Tibial nerve (tissue), 4 donors: ENCODE data around the gene IL16. TPM values are rescaled to one million over a fixed set of nuclear protein-coding genes. Genes with fewer than 3 reads are reported as not detected.
A peak's percentile ranks its signal among the peaks of the same experiment; 100 is the strongest.

ENCODE experiments used
- DNase-seq, 2 donors: peaks; one replicate each; pipeline ENCODE4 v3.0.0-alpha.2; 2019; ENCODE audit warnings: low spot score in 2 of 2
- H3K27ac ChIP-seq, 4 donors: fragments of 200-600 bp; sonication (generic) in 3 of 4; one replicate each; pipeline ENCODE4 v1.5.1; 2017 to 2019; ENCODE audit warnings: mild to moderate bottlenecking in 1 of 4
- H3K27me3 ChIP-seq, 2 donors: fragments of 200-600 bp; sonication (generic) in 1 of 2; one replicate each; pipeline versions ENCODE4 v1.5.1 to v1.6.0; 2017 to 2019
- H3K36me3 ChIP-seq, 3 donors: fragments of 200-600 bp; sonication (generic); one replicate each; pipeline ENCODE4 v1.5.1; 2018 to 2019
- H3K4me1 ChIP-seq, 4 donors: fragments of 200-600 bp; sonication (generic) in 3 of 4; one replicate each; pipeline ENCODE4 v1.5.1; 2017 to 2019
- H3K4me3 ChIP-seq, 4 donors: fragments of 200-600 bp; sonication (generic) in 3 of 4; one replicate each; pipeline ENCODE4 v1.5.1; 2017 to 2019; ENCODE audit warnings: mild to moderate bottlenecking in 1 of 4, moderate library complexity in 1 of 4
- H3K9me3 ChIP-seq, 4 donors: fragments of 200-600 bp; sonication (generic) in 3 of 4; one replicate each; pipeline ENCODE4 v1.5.1; 2017 to 2019
- EP300 ChIP-seq, 2 donors: sonication (generic); formaldehyde crosslinking; IDR thresholded peaks; one replicate each; pipeline ENCODE4 v1.6.1; 2017; ENCODE audit warnings: antibody characterized with exemption in 2 of 2, mild to moderate bottlenecking in 1 of 2
- POLR2A ChIP-seq, 2 donors: fragments of 450-650 bp; IDR thresholded peaks; one replicate each; pipeline ENCODE4 v1.6.1; 2017; ENCODE audit warnings: antibody characterized with exemption in 2 of 2, mild to moderate bottlenecking in 2 of 2, moderate library complexity in 2 of 2
- WGBS, 2 donors: methylation state at CpG; one replicate each; pipeline ENCODE4 v1.1.5; 2018; 5-methylcytosine and 5-hydroxymethylcytosine counted together
- total RNA-seq, 4 donors: library from RNA; depleted of rRNA; stranded (reverse); fragments of >200 nt; gene quantifications; one replicate each; pipeline ENCODE4 v1.1.0, GENCODE V29; 2016
- TF ChIP-seq, protein P1 (sequence below), 5 experiments: fragments of 200-600 bp in 3 of 5; fragments of 450-650 bp in 2 of 5; sonication (generic) in 3 of 5; IDR thresholded peaks; one replicate each; pipeline ENCODE4 v1.5.1; 2016 to 2019; ENCODE audit warnings: antibody characterized with exemption in 5 of 5, mild to moderate bottlenecking in 3 of 5, moderate library complexity in 2 of 5

Gene IL16
- total RNA-seq, 4 donors from 2014 or later: 69.3 to 80.2 (median 75.1) TPM

DNA sequence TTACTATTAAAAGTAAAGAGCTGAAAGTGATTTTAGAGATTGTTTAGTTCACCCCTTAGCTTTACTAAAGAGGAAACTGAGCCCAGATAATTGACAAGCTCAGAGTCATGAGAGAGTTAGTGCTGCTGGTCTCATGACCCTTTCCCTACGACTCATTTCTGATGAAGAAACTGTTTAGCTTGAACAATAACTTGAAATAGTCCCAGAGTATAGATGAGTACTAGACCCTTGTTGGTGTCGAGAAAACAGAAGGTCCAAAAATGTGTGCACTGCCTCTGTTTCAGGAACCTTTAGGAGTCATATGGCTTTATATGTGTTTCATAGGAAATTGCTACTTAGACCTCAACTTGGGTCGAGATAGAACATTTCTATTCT lies 58.2 kb downstream of the IL16 start:
- Histone ChIP-seq H3K27ac (peak overlapping the region in 2 of 4 donors; percentile 47 to 67), H3K4me1 (peaks cover 0 to 27% (median 3%) of the 10 kb centered on the region in 4 donors), H3K27me3 (no peaks in the 10 kb centered on the region), H3K36me3 (no peaks in the 10 kb centered on the region), H3K9me3 (peaks cover 0 to 3% (median 0%) of the 10 kb centered on the region in 4 donors), H3K4me3 (no peak overlapping the region)
- 73 to 78% methylated on average over 3 of the region's 3 CpGs for WGBS, 2 donors
- TF ChIP-seq POLR2A (IDR thresholded peaks at IDR 0.05) (no peak), EP300 (IDR thresholded peaks at IDR 0.05) (no peak)
- TF ChIP-seq, protein P1, sequence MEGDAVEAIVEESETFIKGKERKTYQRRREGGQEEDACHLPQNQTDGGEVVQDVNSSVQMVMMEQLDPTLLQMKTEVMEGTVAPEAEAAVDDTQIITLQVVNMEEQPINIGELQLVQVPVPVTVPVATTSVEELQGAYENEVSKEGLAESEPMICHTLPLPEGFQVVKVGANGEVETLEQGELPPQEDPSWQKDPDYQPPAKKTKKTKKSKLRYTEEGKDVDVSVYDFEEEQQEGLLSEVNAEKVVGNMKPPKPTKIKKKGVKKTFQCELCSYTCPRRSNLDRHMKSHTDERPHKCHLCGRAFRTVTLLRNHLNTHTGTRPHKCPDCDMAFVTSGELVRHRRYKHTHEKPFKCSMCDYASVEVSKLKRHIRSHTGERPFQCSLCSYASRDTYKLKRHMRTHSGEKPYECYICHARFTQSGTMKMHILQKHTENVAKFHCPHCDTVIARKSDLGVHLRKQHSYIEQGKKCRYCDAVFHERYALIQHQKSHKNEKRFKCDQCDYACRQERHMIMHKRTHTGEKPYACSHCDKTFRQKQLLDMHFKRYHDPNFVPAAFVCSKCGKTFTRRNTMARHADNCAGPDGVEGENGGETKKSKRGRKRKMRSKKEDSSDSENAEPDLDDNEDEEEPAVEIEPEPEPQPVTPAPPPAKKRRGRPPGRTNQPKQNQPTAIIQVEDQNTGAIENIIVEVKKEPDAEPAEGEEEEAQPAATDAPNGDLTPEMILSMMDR (IDR thresholded peaks at IDR 0.05): no peak
- DNase-seq: no peak

DNA sequence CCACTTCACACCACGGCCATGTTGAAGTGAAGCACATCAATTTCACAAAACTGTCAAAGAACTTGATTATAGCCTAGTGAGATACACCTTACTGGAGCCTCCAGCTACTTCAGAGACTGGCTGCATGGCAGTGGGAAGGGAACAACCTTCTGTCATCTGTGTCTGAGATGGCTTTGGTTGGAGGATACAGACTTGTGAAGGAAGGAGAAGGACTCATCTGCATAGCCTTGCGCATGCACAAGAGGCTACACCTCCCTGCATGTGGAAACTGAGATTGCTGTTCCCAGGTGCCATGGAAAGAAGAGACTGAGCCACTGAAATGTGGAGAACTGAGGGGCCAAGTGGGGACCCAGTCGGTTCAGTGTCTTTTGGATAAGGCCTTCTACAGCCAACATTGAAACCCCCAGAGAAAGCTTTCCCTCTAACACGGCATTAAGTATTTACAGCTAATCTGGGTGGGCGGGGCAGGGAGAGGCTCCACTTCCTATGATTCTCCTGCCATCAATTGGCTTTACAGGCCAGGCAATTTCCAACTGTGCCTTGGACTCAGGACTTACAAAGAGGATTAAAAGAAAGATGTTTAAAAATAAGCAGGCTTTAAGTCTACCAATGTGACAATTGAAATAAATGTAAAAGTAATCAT lies 58.8 kb downstream of the IL16 start:
- 73 to 84% methylated on average over 5 of the region's 5 CpGs for WGBS, 2 donors

DNA sequence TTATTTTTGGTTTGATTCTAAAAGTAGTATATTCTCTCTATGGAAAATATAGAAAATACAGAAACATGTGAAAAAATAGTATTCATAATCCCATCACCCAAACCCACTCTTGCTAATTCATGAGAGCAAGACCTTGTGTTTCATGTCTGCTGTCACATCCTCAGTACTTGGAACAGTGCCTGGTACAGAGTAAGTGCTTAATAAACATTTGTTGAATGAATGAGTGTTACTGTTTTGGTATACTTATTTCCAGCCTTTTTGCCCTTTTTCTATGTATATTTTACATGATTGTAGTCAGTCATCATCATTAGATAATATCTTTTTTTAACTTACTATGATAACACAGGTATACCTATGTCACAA lies 59.3 kb downstream of the IL16 start:
- H3K4me1 ChIP-seq: peaks cover 0 to 27% (median 3%) of the 10 kb centered on the region in 4 donors
- peak overlapping the region in 1 of 4 donors; percentile 47 for H3K27ac ChIP-seq
- no peaks in the 10 kb centered on the region for H3K27me3 ChIP-seq
- no peak overlapping the region for H3K4me3 ChIP-seq
- no peak for DNase-seq
- no peaks in the 10 kb centered on the region for H3K9me3 ChIP-seq
- TF ChIP-seq EP300 (IDR thresholded peaks at IDR 0.05): no peak
- TF ChIP-seq, protein P1 (IDR thresholded peaks at IDR 0.05): no peak
- TF ChIP-seq POLR2A (IDR thresholded peaks at IDR 0.05): no peak
- H3K36me3 ChIP-seq: no peaks in the 10 kb centered on the region

More for the DNA sequence above, 58.8 kb downstream of the IL16 start:
- peaks cover 0 to 27% (median 3%) of the 10 kb centered on the region in 4 donors for H3K4me1 ChIP-seq
- no peaks in the 10 kb centered on the region for H3K9me3 ChIP-seq
- no peak overlapping the region for H3K4me3 ChIP-seq
- no peak for DNase-seq
- no peaks in the 10 kb centered on the region for H3K27me3 ChIP-seq
- TF ChIP-seq POLR2A (IDR thresholded peaks at IDR 0.05): no peak
- TF ChIP-seq, protein P1 (IDR thresholded peaks at IDR 0.05): no peak
- no peak for TF ChIP-seq EP300 (IDR thresholded peaks at IDR 0.05)
- H3K27ac ChIP-seq: peak overlapping the region in 2 of 4 donors; percentile 47 to 67
- H3K36me3 ChIP-seq: no peaks in the 10 kb centered on the region

DNA sequence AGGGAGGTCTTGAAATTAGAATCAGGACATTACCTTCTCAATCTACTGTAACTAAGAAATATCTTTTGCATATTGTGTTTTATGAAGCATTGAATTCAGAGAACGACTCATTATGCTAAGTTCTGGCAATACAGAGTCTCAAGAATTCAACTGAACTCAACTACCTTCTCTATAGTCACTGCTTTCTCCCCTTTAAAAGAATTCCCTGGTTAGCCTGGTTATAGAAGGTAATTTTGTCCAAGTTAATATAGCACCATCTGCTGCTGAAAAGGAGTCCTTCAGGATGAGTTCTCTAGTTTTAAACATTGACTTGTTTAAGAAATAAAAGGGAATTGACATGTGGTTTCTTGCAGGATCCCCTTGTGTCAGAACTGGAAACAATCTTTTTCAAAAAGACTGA lies 60.2 kb downstream of the IL16 start:
- no peaks in the 10 kb centered on the region for H3K9me3 ChIP-seq
- no peak for DNase-seq
- 34 to 45% methylated on average over 1 of the region's 1 CpG for WGBS, 2 donors
- H3K27ac ChIP-seq: peak overlapping the region in 1 of 4 donors; percentile 1
- no peaks in the 10 kb centered on the region for H3K27me3 ChIP-seq
- TF ChIP-seq POLR2A (IDR thresholded peaks at IDR 0.05) (no peak), EP300 (IDR thresholded peaks at IDR 0.05) (no peak)
- TF ChIP-seq, protein P1 (IDR thresholded peaks at IDR 0.05): peak; percentile 11 to 75 (median 52)
- no peak overlapping the region for H3K4me3 ChIP-seq
- no peaks in the 10 kb centered on the region for H3K36me3 ChIP-seq
- peaks cover 0 to 27% (median 3%) of the 10 kb centered on the region in 4 donors for H3K4me1 ChIP-seq

DNA sequence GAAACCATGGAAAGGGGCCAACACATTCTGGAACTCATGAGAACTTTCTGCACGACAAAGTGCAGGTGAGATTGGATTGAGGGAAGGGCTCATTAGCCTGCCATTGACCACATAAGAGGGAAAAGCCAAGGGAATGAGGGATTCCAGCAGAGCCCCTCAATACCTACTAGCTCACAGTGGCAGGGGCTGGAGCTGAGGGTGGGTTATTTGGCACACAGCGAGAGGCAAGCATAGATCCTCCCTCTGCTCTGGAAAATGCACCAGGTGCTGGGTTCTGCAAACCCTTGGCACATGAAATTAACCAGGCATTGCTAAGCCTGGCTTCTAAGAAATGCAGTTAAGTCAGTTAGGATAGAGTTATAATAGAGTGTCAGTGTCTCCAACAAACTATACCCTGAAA lies 60.8 kb downstream of the IL16 start:
- no peak for TF ChIP-seq POLR2A (IDR thresholded peaks at IDR 0.05)
- TF ChIP-seq, protein P1 (IDR thresholded peaks at IDR 0.05): no peak
- TF ChIP-seq EP300 (IDR thresholded peaks at IDR 0.05): no peak
- H3K9me3 ChIP-seq: no peaks in the 10 kb centered on the region
- 46 to 65% methylated on average over 2 of the region's 2 CpGs for WGBS, 2 donors
- H3K27me3 ChIP-seq: no peaks in the 10 kb centered on the region
- peak overlapping the region in 1 of 4 donors; percentile 3 for H3K27ac ChIP-seq
- H3K36me3 ChIP-seq: no peaks in the 10 kb centered on the region
- H3K4me1 ChIP-seq: peaks cover 0 to 27% (median 3%) of the 10 kb centered on the region in 4 donors
- no peak for DNase-seq
- no peak overlapping the region for H3K4me3 ChIP-seq
